Effector memory CD4-positive, alpha-beta T cell (primary cell): ENCODE measurements around the gene C1QTNF12.
A peak's percentile ranks its signal among the peaks of the same experiment; 100 is the strongest.

Experiments used
- DNase-seq, 3 donors: peaks; one replicate each; pipeline ENCODE4 v3.0.0-alpha.2; 2020
- H3K27ac ChIP-seq: 2 replicates; pipeline ENCODE4 v1.7.0; 2013; ENCODE audit warnings: mild to moderate bottlenecking, low read length, moderate library complexity; ENCODE audit not compliant: insufficient read depth, poor library complexity, severe bottlenecking
- H3K27me3 ChIP-seq: replicated peaks from 2 replicates; pipeline ENCODE4 v1.7.0; 2013; ENCODE audit warnings: mild to moderate bottlenecking, low read length; ENCODE audit not compliant: insufficient read depth, control insufficient read depth, poor library complexity, severe bottlenecking
- H3K36me3 ChIP-seq: 2 replicates; pipeline ENCODE4 v1.7.0; 2013; ENCODE audit warnings: mild to moderate bottlenecking, low read length, moderate library complexity; ENCODE audit not compliant: control insufficient read depth, insufficient read depth
- H3K4me1 ChIP-seq: 2 replicates; pipeline ENCODE4 v1.7.0; 2013; ENCODE audit warnings: low read length, mild to moderate bottlenecking; ENCODE audit not compliant: control insufficient read depth, insufficient read depth, poor library complexity, severe bottlenecking
- H3K4me3 ChIP-seq: 2 replicates; pipeline ENCODE4 v1.7.0; 2013; ENCODE audit warnings: low read length, low read depth, mild to moderate bottlenecking; ENCODE audit not compliant: insufficient read depth, poor library complexity, severe bottlenecking
- H3K9me3 ChIP-seq: 2 replicates; pipeline ENCODE4 v1.7.0; 2013; ENCODE audit warnings: mild to moderate bottlenecking, low read length, moderate library complexity; ENCODE audit not compliant: control insufficient read depth

The C1QTNF12 gene

DNA sequence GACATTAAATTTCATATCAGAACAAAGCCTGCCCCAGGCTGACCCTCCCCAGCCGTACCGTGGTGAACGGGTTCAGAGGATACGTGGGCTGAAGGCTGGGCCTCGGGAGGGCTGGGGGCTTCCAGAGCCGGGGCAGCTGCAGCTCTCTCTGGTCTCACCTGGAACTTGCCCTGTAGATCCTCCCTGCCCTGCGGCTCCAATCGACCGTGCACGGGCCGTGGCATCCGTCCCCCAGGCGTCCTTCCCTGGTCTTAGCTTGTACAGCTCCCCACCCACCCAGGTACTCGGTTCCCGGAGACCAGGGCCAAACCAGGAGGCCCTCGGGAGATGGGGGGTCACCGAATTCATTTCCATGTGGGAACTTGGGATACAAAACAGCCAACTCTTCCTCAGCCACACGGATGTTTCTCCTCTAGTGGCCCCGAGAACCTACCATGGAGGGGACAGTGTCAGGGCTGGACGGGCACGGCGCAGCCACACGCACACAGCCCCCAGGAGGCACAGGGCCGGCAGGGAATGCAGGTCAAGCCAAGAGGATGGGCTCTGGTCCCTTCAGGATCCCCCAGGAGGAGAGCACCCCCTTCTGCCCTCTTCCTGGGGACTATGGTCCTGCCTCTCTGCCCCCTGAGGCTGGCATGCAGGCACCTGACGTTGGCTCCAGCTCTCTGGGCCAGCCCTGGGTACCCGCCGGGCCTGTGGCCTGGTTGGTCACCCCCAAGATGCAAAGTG lies 11.3 kb downstream of the C1QTNF12 start:
- Histone ChIP-seq H3K9me3 (no peaks in the 10 kb centered on the region), H3K27ac (no peak overlapping the region), H3K4me3 (no peak overlapping the region), H3K36me3 (peaks cover 6% of the 10 kb centered on the region), H3K4me1 (peaks cover 19% of the 10 kb centered on the region), H3K27me3 (no peaks in the 10 kb centered on the region)
- DNase-seq: no peak

DNA sequence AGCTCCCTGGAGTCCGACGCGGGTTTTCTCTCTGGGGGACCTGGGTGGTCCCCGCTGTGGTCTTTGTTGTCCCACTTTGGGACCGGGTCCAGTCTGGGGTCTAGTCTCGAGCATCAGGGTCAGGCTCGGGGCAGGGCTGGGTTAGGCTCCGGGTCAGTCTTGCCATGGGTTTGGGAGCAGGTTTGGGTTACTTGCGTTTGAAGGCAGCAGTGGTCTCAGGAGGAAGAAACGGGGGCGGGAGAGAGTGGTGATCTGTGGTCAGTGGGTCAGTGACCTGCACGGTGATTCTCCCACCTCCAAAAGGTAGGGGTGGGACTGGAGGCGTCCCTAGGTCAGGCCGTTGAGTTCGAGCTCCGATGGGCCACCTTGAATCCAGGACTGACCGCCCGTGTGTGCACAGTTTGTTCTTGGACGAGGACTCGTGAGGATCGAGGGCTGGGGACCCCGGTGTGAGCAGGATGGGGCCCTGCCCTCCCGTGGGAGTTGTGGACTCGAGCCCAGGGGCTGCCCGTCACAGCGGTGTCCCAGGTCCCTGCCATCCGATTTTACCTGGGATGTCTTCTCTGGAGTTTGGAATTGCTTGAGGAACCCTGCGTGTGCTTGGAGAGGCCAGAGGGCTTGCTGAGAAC lies 12.2 kb downstream of the C1QTNF12 start:
- H3K9me3 ChIP-seq: no peaks in the 10 kb centered on the region
- no peak for DNase-seq
- peaks cover 28% of the 10 kb centered on the region for H3K4me1 ChIP-seq
- H3K27ac ChIP-seq: no peak overlapping the region
- no peaks in the 10 kb centered on the region for H3K27me3 ChIP-seq
- H3K4me3 ChIP-seq: no peak overlapping the region
- peaks cover 11% of the 10 kb centered on the region for H3K36me3 ChIP-seq

DNA sequence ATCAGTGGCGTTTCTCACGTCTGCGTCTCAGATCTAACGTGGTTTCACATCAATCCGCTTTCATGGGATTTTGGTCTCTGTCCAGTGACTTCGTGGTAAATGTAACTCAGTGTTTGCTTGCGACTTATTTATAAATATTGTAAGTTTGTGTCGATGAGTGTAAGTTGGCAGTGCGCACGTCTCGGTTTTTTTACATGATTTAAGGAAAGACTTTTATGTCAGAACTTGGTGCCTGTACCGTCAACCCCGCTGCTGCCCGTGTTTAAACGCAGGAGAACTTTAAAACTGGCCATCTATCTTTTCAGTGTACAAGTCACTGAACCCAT lies 13.0 kb downstream of the C1QTNF12 start:
- H3K4me3 ChIP-seq: no peak overlapping the region

DNA sequence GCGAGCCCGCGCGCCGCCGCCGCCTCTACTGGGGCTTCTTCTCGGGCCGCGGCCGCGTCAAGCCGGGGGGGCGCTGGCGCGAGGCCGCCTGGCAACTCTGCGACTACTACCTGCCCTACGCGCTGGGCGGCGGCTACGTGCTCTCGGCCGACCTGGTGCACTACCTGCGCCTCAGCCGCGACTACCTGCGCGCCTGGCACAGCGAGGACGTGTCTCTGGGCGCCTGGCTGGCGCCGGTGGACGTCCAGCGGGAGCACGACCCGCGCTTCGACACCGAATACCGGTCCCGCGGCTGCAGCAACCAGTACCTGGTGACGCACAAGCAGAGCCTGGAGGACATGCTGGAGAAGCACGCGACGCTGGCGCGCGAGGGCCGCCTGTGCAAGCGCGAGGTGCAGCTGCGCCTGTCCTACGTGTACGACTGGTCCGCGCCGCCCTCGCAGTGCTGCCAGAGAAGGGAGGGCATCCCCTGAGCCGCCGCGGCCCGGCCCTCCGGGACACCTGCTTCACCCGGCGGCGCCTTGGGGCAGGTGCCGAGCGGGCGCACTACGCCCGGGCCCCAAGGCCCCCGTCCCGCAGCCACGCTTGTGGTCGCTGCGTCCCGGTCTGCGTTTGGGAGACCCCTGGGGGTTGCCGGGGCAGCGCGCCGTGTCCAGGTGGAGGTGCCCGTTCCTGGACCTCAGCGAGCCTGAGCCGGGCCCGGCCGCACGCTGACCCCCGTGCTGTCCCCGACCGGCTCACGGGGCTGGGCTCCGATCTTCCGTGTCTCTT lies 13.5 kb downstream of the C1QTNF12 start:
- no peak for DNase-seq
- H3K4me1 ChIP-seq: peaks cover 30% of the 10 kb centered on the region

More for the DNA sequence above, 13.0 kb downstream of the C1QTNF12 start:
- Histone ChIP-seq H3K27me3 (no peaks in the 10 kb centered on the region), H3K27ac (no peak overlapping the region), H3K36me3 (peaks cover 18% of the 10 kb centered on the region), H3K4me1 (peaks cover 30% of the 10 kb centered on the region), H3K9me3 (no peaks in the 10 kb centered on the region)
- DNase-seq: no peak

DNA sequence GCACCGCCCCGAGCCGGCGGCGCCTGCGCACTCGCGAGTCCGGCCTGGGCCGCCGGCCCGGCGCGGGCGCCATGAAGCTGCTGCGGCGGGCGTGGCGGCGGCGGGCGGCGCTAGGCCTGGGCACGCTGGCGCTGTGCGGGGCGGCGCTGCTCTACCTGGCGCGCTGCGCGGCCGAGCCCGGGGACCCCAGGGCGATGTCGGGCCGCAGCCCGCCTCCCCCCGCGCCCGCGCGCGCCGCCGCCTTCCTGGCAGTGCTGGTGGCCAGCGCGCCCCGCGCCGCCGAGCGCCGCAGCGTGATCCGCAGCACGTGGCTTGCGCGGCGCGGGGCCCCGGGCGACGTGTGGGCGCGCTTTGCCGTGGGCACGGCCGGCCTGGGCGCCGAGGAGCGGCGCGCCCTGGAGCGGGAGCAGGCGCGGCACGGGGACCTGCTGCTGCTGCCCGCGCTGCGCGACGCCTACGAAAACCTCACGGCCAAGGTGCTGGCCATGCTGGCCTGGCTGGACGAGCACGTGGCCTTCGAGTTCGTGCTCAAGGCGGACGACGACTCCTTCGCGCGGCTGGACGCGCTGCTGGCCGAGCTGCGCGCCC lies 14.2 kb downstream of the C1QTNF12 start, which contains the start of gene B3GALT6:
B3GALT6 (plus strand) TSS at position 30 of the 588 bp plus-strand sequence; CDS start at position 72, 42 bp downstream.
- DNase-seq: no peak
- peak within 1 kb of the TSS; percentile 94 for H3K27ac ChIP-seq
- H3K9me3 ChIP-seq: no peaks in the 10 kb centered on the region
- H3K4me1 ChIP-seq: peaks cover 30% of the 10 kb centered on the region
- H3K4me3 ChIP-seq: peak within 1 kb of the TSS; percentile 95
- peaks cover 30% of the 10 kb centered on the region for H3K36me3 ChIP-seq
- no peaks in the 10 kb centered on the region for H3K27me3 ChIP-seq

More for the DNA sequence above, 13.5 kb downstream of the C1QTNF12 start:
- Histone ChIP-seq H3K9me3 (no peaks in the 10 kb centered on the region), H3K36me3 (peaks cover 23% of the 10 kb centered on the region), H3K27me3 (no peaks in the 10 kb centered on the region), H3K4me3 (no peak overlapping the region), H3K27ac (no peak overlapping the region)

DNA sequence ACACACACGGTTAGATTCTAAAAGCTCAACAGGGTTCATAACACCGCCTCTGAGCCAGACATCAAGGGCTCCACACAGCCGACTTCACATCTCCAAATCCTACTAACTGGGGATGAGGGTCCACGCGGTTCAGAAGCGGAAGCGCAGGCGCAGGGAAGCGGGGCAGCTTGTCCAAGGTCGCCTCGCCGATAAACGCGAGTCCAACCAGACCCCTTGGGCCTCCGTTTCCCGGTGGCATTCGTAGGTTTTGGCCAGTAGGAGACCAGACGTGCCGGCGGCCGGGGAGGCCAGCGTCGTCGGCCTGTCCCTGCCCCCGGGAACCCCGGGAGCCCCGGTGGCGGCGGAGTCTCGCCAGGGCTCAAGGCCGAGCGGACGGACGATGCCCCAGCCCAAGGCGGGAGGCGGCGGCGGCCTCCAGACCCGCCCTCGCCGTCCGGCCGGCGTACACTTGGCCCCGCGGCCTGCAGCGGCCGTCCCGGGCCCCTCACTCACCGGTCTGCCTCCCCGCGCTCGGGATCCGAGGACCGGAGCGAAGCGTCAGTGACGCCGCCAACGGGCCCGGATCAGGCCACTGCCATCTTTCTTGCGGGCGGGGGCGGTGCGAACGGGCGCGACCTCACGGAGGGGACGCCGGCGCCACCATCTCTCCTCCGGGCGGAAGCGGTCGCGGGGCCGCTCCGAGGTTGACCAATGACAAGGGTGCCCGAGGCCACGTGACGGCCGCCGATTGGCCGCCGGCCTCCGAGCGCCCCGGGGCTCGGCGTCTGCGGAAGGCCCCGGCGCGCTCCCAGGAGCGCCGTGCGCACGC lies 14.9 kb downstream of the C1QTNF12 start, which contains the start of gene SDF4:
SDF4 (minus strand) TSS at position 602 of the 808 bp plus-strand sequence. CDS start 3,229 bp downstream, outside the sequence.
- peaks cover 34% of the 10 kb centered on the region for H3K36me3 ChIP-seq
- peak; percentile 94 to 95 (median 95) for DNase-seq
- H3K4me3 ChIP-seq: peak within 1 kb of the TSS; percentile 95
- no peaks in the 10 kb centered on the region for H3K27me3 ChIP-seq
- peaks cover 30% of the 10 kb centered on the region for H3K4me1 ChIP-seq
- H3K9me3 ChIP-seq: no peaks in the 10 kb centered on the region
- H3K27ac ChIP-seq: peak within 1 kb of the TSS; percentile 94

DNA sequence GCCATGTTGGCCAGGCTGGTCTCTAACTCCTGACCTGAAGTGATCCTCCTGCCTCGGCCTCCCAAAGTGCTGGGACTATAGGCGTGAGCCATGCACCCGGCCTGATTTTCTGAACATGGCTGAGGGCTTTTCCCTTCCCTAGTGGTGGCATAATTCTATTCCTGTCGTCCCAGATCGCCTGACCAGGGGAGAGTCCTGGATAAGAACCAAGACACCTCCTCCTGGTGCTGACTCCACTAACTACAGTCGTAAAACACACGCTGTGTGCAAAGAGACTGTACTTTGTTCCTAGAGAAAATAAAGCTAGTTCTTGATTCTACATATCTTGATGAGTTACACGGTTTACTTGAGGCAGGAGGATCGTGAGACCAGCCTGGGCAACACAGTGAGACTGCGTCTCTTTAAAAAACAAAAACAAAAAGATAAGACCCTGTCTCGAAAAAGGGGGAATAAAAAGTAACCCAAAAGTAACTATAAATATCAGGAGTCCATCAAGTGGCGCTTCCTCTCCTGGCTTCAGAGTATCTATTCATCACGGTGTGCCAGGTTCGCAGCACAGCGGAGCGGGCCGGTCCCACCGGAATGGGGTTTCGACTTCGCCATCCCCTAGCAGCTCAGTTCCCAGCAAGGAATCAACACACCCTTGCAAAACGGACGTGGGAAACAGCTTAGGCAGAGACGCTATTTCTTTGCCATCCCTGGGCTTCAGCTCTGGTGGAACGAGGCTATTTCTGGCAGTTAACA lies 15.7 kb downstream of the C1QTNF12 start:
- Histone ChIP-seq H3K27ac (peak overlapping the region; percentile 94), H3K36me3 (peaks cover 41% of the 10 kb centered on the region), H3K4me3 (peak overlapping the region; percentile 95), H3K9me3 (no peaks in the 10 kb centered on the region), H3K27me3 (no peaks in the 10 kb centered on the region), H3K4me1 (peaks cover 30% of the 10 kb centered on the region)
- no peak for DNase-seq

DNA sequence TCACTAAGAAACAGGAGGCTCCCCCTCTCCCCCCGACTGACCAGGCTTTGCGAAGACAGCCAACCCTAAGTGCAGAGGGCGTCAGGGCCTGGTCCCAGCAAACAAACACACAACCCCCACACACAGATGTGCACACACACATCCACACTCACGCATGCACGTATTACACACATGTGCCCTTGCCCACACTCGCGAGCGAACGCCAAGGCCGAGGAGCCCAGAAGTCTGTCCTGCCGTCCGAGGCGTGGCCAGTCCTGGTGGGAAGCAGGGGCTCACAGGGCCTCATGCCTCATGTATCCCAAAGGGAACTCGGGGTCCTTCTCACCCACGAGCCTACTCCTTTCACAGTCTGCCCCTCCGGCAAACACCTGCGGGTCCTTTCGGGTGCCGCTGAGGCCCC lies 16.8 kb downstream of the C1QTNF12 start:
- H3K4me3 ChIP-seq: no peak overlapping the region
- no peak for DNase-seq
- peaks cover 45% of the 10 kb centered on the region for H3K36me3 ChIP-seq
- no peak overlapping the region for H3K27ac ChIP-seq
- peaks cover 30% of the 10 kb centered on the region for H3K4me1 ChIP-seq
- no peaks in the 10 kb centered on the region for H3K27me3 ChIP-seq
- no peaks in the 10 kb centered on the region for H3K9me3 ChIP-seq
